Left forelimb (tissue), 1 donor: ENCODE measurements around the gene TRPM4.
"Not testable (repeated sequence)": the region's sequence is repeated elsewhere in the genome, so short reads cannot be mapped to it uniquely, and the experiment has no call there.

Source experiments
- DNase-seq: peaks from one replicate; pipeline ENCODE4 v3.0.0-alpha.2; 2018; ENCODE audit warnings: low spot score

TRPM4 gene

GRCh38 chr19:49127225-49127624 lies 30.4 kb upstream of the TRPM4 start:
- not testable (repeated sequence) for DNase-seq

- DNase-seq = peak; percentile 98
Measured at GRCh38 chr19:49127674-49128544, 29.7 kb upstream of the TRPM4 start.

DNA sequence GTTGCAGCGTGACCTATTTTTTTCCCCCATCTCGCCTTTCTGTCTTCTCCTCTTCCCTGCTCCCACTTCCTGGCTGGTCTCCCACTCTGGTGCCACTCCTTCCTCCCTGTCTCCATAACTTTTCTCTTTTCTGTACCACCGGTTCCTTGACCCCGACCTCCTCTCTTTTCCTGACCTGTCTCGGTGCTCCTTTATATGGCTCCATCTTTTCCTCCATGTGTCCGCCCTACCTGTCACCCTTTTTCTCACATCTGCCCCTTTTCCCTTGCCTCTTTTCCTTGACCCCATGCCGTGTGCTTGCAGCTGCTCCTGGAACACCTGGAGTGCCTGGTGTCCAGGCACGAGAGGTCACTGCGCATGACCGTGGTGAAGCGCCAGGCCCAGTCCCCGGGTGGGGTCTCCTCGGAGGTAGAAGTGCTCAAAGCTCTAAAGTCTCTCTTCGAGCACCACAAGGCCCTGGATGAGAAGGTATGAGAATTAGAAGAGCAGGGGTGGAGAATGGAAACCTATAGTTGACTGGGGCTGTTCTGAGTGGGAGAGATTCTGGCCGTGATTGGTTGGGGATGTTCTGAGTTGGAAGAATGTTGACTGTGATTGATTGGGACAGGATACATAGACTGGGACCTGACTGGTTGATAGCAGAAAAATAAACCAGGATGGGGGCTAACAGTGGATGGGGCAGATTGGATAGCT lies 28.9 kb upstream of the TRPM4 start:
- no peak for DNase-seq

DNA sequence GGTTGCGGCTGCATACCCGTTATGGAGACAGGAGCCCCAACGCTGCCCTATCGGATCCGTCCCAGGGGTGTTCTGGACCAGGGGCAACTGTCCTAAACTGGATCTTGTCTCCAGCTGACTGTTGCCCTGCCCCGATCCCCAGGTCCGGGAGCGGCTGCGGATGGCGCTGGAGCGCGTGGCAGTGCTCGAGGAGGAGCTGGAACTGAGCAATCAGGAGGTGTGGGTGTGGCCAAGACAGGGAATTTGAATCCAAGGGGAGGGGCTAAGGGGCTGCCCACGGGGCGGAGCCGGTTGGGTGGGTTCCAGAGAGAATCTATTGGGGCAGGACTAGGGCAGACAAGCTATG lies 28.4 kb upstream of the TRPM4 start:
- DNase-seq = no peak

DNA sequence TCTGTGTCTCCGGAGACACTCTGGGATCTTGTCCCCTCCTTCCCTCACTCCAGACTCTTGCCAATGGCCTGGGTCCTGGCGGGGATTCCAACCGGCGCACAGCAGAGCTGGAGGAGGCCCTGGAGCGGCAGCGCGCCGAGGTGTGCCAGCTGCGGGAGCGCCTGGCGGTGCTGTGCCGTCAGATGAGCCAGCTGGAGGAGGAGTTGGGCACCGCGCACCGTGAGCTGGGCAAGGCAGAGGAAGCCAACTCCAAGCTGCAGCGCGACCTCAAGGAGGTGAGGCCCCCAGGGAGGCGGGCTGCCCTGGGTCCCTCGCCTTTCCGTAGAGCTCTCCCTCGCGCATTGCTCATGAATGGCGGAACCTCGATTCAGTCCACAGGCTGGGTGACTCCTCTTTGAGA lies 27.3 kb upstream of the TRPM4 start:
- no peak for DNase-seq

DNA sequence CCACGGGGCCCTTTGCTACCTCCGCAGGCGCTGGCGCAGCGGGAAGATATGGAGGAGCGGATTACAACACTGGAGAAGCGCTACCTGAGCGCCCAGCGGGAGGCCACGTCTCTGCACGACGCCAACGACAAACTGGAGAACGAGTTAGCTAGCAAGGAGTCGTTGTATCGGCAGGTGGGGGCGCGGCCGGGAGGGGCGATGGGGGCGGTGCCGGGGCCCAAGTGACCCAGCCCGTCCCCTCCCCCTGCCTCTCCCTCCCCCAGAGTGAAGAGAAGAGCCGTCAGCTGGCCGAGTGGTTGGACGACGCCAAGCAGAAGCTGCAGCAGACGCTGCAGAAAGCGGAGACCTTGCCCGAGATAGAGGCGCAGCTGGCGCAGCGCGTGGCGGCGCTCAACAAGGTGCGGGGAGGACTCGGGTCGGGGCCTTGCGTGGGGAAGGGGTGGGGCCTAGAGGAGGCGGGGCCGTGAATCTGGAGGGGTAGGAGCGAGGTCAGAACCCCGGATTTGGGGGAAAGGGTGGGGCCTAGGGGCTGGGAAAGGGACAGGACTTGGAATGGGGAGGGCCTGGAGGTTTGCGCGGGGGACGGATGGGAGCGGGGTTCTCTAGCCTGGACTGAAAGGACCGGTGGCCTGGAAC lies 24.5 kb upstream of the TRPM4 start:
- DNase-seq = peak; percentile 64

DNA sequence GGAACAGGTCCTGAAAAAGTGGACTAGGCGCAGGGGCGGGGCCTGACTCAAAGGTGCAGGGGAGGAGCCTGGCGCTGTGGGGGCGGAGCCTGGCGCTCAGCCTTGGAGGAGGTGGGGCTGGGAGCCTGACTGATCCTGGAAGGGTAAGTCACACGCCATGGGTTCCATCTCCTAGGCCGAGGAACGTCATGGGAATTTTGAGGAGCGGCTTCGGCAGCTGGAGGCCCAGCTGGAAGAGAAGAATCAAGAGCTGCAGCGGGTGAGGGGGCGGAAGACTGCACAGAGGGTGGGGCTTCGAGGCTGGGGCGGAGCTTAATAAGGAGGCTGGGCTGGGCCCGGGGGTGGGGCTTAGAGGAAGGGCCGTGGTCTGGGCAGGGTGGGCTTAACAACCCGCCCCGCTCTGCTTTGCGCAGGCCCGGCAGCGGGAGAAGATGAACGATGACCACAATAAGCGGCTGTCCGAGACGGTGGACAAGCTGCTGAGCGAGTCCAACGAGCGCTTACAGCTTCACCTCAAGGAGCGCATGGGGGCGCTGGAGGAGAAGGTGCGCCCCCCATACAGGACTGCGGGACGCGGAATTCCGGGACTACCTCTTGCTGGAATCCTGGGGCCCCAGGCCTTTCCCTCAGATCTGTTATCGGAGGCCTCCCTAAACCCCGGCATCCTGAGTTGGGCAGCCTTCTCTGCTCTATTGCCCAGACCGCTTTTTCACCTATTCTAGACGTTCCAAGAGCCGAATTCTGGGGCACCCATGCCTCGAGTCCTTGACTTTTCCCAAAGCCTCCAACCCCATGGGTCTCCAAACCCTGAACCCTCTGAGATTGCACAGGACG lies 23.8 kb upstream of the TRPM4 start:
- DNase-seq = peak; percentile 81

- DNase-seq = no peak
Measured at GRCh38 chr19:49135686-49136085, 21.9 kb upstream of the TRPM4 start.

DNA sequence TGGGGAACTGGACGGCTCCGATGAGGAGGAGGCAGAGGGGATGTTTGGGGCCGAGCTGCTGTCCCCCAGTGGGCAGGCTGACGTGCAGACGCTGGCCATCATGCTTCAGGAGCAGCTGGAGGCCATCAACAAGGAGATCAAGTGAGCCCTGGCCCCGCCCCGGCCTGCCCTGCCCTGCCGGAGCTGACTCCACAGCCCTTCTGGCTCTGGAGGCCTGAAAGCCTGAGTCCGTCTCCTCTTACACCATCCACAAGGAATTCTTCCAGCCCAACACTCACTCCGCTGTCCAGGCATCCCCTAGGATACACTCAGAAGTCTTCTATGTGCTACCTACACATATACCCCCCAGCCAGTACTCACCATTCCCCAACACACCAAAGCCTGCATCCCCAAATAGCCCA lies 20.8 kb upstream of the TRPM4 start:
- peak; percentile 64 for DNase-seq

GRCh38 chr19:49140951-49141350 lies 16.6 kb upstream of the TRPM4 start:
- no peak for DNase-seq

- DNase-seq = no peak
Measured at GRCh38 chr19:49141352-49141751, 16.2 kb upstream of the TRPM4 start.

DNA sequence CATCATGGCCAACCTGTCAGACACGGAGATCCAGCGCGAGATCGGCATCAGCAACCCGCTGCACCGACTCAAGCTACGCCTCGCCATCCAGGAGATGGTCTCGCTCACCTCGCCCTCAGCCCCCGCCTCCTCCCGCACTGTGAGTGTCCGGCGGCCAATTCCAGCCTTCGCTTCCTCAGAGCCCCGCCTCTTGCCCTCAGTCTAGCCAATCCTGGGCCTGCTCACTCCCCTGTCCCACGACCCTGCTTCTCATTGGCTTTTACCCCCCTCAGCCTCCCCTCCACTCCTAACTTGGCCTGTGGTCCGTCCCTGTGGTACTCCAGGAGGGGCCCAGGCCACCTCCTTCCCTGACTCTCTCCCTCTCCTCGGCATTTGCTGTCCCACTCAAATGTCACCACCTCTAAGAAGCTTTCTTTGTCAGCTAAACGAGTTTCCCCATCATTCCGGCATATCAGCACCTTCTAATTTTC lies 14.7 kb upstream of the TRPM4 start:
- peak; percentile 89 for DNase-seq

- peak; percentile 85 for DNase-seq
Measured at GRCh38 chr19:49145573-49146407, 11.8 kb upstream of the TRPM4 start.

- DNase-seq = not testable (repeated sequence)
Measured at GRCh38 chr19:49146408-49146770, 11.2 kb upstream of the TRPM4 start.

- no peak for DNase-seq
Measured at GRCh38 chr19:49148044-49148682, 9.4 kb upstream of the TRPM4 start.

DNA sequence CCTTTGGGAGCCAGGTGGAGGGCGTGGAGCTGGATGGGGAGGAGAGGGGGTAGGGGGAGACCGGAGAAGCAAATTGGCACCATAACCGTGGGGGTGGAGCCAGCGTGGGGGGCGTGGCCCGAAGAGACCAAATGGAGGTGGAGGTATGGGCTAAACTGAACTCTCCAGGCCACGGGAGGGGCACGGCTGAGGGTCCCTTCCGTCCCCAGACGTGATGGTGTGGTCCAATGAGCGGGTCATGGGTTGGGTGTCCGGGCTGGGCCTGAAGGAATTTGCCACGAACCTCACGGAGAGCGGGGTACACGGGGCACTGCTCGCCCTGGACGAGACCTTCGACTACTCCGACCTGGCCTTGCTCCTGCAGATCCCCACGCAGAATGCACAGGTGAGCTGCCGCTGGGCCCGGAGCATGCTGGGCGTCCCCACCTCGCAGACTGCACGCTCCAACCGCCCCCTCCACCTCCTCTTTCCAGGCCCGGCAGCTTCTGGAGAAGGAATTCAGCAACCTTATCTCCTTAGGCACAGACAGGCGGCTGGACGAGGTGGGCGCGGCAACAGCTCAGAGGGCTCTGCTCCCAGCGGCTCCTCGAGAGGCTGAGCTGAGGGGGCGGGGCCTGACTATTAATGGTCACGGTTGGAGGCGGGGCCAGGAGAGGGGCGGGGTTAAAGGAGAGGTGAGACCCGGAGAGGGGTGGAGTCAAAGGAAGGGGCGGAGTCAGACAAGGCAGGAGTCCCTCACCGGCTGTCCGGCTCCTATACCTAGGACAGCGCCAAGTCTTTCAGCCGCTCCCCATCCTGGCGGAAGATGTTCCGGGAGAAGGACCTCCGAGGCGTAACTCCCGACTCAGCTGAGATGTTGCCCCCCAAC lies 8.6 kb upstream of the TRPM4 start:
- peak; percentile 95 for DNase-seq

- DNase-seq = peak; percentile 91
Measured at GRCh38 chr19:49149652-49150105, 7.9 kb upstream of the TRPM4 start.

GRCh38 chr19:49150106-49150943 lies 7.3 kb upstream of the TRPM4 start:
- DNase-seq = peak; percentile 94

GRCh38 chr19:49150944-49151243 lies 6.7 kb upstream of the TRPM4 start:
- DNase-seq = no peak
